Liver (tissue), 3 donors: ENCODE results near the gene RAET1G.

Experiments
- JUND ChIP-seq, 2 donors: IDR thresholded peaks; 2 replicates each; pipeline ENCODE4 v1.6.1; 2016; ENCODE audit warnings: antibody characterized with exemption in 2 of 2
- YY1 ChIP-seq: IDR thresholded peaks from 2 replicates; pipeline ENCODE4 v1.6.1; 2016; ENCODE audit warnings: antibody characterized with exemption, mild to moderate bottlenecking
- TF ChIP-seq, protein P1 (sequence below): IDR thresholded peaks from 2 replicates; pipeline ENCODE4 v1.6.1; 2016; ENCODE audit warnings: antibody characterized with exemption, mild to moderate bottlenecking
- TF ChIP-seq, protein P2 (sequence below): fragments of 150-350 bp; IDR thresholded peaks from 2 replicates; pipeline ENCODE4 v1.5.1; 2017; ENCODE audit warnings: improper control_type of control experiment, low read depth, low read length; ENCODE audit not compliant: missing input control
- donor health status: healthy.
- donor health status: healthy.

DNA sequence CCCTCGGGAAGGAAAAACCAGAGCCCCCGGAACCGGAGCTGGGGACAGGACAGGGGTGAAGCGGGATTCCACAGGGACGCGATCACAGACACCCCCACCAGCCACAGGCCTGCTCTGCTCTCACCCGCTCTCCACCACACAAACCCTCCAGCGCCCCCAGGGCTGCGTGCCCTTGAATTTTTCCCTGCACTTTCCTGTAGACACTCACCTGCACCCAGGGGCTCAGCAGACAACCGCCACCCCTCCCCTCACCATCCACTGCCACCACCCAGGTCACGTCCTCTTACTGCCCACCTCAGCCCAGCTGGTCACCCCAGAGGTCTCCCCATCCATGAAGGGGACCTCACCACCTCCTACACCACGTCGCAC is 19.5 kb upstream of the RAET1G start:
- TF ChIP-seq, protein P1, sequence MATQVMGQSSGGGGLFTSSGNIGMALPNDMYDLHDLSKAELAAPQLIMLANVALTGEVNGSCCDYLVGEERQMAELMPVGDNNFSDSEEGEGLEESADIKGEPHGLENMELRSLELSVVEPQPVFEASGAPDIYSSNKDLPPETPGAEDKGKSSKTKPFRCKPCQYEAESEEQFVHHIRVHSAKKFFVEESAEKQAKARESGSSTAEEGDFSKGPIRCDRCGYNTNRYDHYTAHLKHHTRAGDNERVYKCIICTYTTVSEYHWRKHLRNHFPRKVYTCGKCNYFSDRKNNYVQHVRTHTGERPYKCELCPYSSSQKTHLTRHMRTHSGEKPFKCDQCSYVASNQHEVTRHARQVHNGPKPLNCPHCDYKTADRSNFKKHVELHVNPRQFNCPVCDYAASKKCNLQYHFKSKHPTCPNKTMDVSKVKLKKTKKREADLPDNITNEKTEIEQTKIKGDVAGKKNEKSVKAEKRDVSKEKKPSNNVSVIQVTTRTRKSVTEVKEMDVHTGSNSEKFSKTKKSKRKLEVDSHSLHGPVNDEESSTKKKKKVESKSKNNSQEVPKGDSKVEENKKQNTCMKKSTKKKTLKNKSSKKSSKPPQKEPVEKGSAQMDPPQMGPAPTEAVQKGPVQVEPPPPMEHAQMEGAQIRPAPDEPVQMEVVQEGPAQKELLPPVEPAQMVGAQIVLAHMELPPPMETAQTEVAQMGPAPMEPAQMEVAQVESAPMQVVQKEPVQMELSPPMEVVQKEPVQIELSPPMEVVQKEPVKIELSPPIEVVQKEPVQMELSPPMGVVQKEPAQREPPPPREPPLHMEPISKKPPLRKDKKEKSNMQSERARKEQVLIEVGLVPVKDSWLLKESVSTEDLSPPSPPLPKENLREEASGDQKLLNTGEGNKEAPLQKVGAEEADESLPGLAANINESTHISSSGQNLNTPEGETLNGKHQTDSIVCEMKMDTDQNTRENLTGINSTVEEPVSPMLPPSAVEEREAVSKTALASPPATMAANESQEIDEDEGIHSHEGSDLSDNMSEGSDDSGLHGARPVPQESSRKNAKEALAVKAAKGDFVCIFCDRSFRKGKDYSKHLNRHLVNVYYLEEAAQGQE, result no peak
- TF ChIP-seq, protein P2, sequence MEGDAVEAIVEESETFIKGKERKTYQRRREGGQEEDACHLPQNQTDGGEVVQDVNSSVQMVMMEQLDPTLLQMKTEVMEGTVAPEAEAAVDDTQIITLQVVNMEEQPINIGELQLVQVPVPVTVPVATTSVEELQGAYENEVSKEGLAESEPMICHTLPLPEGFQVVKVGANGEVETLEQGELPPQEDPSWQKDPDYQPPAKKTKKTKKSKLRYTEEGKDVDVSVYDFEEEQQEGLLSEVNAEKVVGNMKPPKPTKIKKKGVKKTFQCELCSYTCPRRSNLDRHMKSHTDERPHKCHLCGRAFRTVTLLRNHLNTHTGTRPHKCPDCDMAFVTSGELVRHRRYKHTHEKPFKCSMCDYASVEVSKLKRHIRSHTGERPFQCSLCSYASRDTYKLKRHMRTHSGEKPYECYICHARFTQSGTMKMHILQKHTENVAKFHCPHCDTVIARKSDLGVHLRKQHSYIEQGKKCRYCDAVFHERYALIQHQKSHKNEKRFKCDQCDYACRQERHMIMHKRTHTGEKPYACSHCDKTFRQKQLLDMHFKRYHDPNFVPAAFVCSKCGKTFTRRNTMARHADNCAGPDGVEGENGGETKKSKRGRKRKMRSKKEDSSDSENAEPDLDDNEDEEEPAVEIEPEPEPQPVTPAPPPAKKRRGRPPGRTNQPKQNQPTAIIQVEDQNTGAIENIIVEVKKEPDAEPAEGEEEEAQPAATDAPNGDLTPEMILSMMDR, result no peak
- TF ChIP-seq YY1, result no peak
- TF ChIP-seq JUND (IDR thresholded peaks at IDR 0.05), result no peak
